Gastroesophageal sphincter (tissue), 4 donors: ENCODE measurements around the gene SARS1. TPM values are rescaled to one million over a fixed set of nuclear protein-coding genes. Genes with fewer than 3 reads are reported as not detected.

Source experiments
- ATAC-seq: fragments of 150-250 bp; one replicate; pipeline ENCODE4 v1.9.1; 2016; ENCODE audit warnings: mild to moderate bottlenecking, moderate library complexity
- H3K27ac ChIP-seq, 4 donors: fragments of 200-600 bp; sonication (generic) in 3 of 4; 1 replicate in 3 of 4; 2 replicates in 1 of 4; pipeline ENCODE4 v1.5.1; 2016 to 2019
- H3K27me3 ChIP-seq: fragments of 200-600 bp; sonication (generic); one replicate; pipeline ENCODE4 v1.5.1; 2019
- H3K36me3 ChIP-seq, 2 donors: fragments of 200-600 bp; sonication (generic); one replicate each; pipeline ENCODE4 v1.5.1; 2019; ENCODE audit warnings: control low read depth in 1 of 2
- H3K4me1 ChIP-seq, 3 donors: fragments of 200-600 bp; sonication (generic); 1 replicate in 2 of 3; 2 replicates in 1 of 3; pipeline ENCODE4 v1.5.1; 2016 to 2019; ENCODE audit warnings: control low read depth in 2 of 3
- H3K4me3 ChIP-seq, 2 donors: fragments of 200-600 bp; sonication (generic); one replicate each; pipeline ENCODE4 v1.5.1; 2019; ENCODE audit warnings: mild to moderate bottlenecking in 1 of 2, moderate library complexity in 1 of 2
- H3K9me3 ChIP-seq, 3 donors: fragments of 200-600 bp; sonication (generic); one replicate each; pipeline ENCODE4 v1.5.1; 2017 to 2019; ENCODE audit warnings: control low read depth in 2 of 3
- EP300 ChIP-seq: sonication (generic); formaldehyde crosslinking; IDR thresholded peaks from one replicate; pipeline ENCODE4 v1.6.1; 2017; ENCODE audit warnings: antibody characterized with exemption, mild to moderate bottlenecking
- POLR2A ChIP-seq, 2 donors: fragments of 450-650 bp; IDR thresholded peaks; one replicate each; pipeline ENCODE4 v1.6.1; 2017; ENCODE audit warnings: antibody characterized with exemption in 2 of 2, mild to moderate bottlenecking in 2 of 2, moderate library complexity in 1 of 2
- POLR2AphosphoS5 ChIP-seq: sonication (generic); formaldehyde crosslinking; IDR thresholded peaks from one replicate; pipeline ENCODE4 v1.6.1; 2017; ENCODE audit warnings: antibody characterized with exemption
- WGBS, 2 donors: methylation state at CpG; one replicate each; pipeline ENCODE4 v1.1.5; 2018; ENCODE audit warnings: low coverage in 1 of 2; 5-methylcytosine and 5-hydroxymethylcytosine counted together
- total RNA-seq, 4 donors: library from RNA; depleted of rRNA; stranded (reverse); fragments of >200 nt; gene quantifications; one replicate each; pipeline ENCODE4 v1.1.0, GENCODE V29; 2016
- TF ChIP-seq, protein P1 (sequence below), 4 experiments: fragments of 200-600 bp in 2 of 4; fragments of 450-650 bp in 2 of 4; sonication (generic) in 1 of 4; IDR thresholded peaks; one replicate each; pipeline ENCODE4 v1.5.1; 2017 to 2019; ENCODE audit warnings: antibody characterized with exemption in 4 of 4, mild to moderate bottlenecking in 2 of 4, moderate library complexity in 2 of 4

Gene SARS1
- total RNA-seq, 4 donors from 2014 or later, result 154 to 187 (median 158) TPM

GRCh38 chr1:109192433-109192832, 21.3 kb upstream of the SARS1 start:
- Histone ChIP-seq H3K4me3 (no peak overlapping the region), H3K36me3 (no peaks in the 10 kb centered on the region), H3K9me3 (no peaks in the 10 kb centered on the region), H3K27ac (no peak overlapping the region), H3K27me3 (no peaks in the 10 kb centered on the region), H3K4me1 (peaks cover 0 to 5% (median 0%) of the 10 kb centered on the region in 3 donors)
- ATAC-seq, result no peak
- WGBS, 2 donors, result 21 to 46% methylated on average over 2 to 4 of the region's 4 CpGs
- TF ChIP-seq, protein P1, sequence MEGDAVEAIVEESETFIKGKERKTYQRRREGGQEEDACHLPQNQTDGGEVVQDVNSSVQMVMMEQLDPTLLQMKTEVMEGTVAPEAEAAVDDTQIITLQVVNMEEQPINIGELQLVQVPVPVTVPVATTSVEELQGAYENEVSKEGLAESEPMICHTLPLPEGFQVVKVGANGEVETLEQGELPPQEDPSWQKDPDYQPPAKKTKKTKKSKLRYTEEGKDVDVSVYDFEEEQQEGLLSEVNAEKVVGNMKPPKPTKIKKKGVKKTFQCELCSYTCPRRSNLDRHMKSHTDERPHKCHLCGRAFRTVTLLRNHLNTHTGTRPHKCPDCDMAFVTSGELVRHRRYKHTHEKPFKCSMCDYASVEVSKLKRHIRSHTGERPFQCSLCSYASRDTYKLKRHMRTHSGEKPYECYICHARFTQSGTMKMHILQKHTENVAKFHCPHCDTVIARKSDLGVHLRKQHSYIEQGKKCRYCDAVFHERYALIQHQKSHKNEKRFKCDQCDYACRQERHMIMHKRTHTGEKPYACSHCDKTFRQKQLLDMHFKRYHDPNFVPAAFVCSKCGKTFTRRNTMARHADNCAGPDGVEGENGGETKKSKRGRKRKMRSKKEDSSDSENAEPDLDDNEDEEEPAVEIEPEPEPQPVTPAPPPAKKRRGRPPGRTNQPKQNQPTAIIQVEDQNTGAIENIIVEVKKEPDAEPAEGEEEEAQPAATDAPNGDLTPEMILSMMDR (IDR thresholded peaks at IDR 0.05), result no peak
- TF ChIP-seq EP300 (no peak), POLR2AphosphoS5 (no peak), POLR2A (IDR thresholded peaks at IDR 0.05) (no peak)

- TF ChIP-seq, protein P1 (IDR thresholded peaks at IDR 0.05), result peak in 2 of 4 experiments; percentile 46 to 67
- TF ChIP-seq EP300, result no peak
These were observed 19.8 kb upstream of the SARS1 start for GRCh38 chr1:109193653-109194590.

GRCh38 chr1:109197158-109198042, 16.3 kb upstream of the SARS1 start:
- H3K4me1 ChIP-seq, result peaks cover 0 to 10% (median 3%) of the 10 kb centered on the region in 3 donors
- TF ChIP-seq, protein P1 (IDR thresholded peaks at IDR 0.05), result no peak
- TF ChIP-seq POLR2AphosphoS5, result peak; percentile 12
- H3K9me3 ChIP-seq, result no peaks in the 10 kb centered on the region
- no peak overlapping the region for H3K4me3 ChIP-seq
- no peaks in the 10 kb centered on the region for H3K27me3 ChIP-seq
- H3K27ac ChIP-seq, result peak overlapping the region in 1 of 4 donors; percentile 49
- 47 to 48% methylated on average over 6 to 8 of the region's 10 CpGs for WGBS, 2 donors
- no peak for ATAC-seq
- H3K36me3 ChIP-seq, result no peaks in the 10 kb centered on the region

More at GRCh38 chr1:109193653-109194590, 19.8 kb upstream of the SARS1 start:
- Histone ChIP-seq H3K27me3 (no peaks in the 10 kb centered on the region), H3K36me3 (no peaks in the 10 kb centered on the region), H3K9me3 (no peaks in the 10 kb centered on the region), H3K4me1 (peaks cover 0 to 10% (median 3%) of the 10 kb centered on the region in 3 donors), H3K4me3 (no peak overlapping the region), H3K27ac (no peak overlapping the region)
- ATAC-seq, result no peak
- WGBS, 2 donors, result 57 to 58% methylated on average over 4 to 13 of the region's 14 CpGs

DNA sequence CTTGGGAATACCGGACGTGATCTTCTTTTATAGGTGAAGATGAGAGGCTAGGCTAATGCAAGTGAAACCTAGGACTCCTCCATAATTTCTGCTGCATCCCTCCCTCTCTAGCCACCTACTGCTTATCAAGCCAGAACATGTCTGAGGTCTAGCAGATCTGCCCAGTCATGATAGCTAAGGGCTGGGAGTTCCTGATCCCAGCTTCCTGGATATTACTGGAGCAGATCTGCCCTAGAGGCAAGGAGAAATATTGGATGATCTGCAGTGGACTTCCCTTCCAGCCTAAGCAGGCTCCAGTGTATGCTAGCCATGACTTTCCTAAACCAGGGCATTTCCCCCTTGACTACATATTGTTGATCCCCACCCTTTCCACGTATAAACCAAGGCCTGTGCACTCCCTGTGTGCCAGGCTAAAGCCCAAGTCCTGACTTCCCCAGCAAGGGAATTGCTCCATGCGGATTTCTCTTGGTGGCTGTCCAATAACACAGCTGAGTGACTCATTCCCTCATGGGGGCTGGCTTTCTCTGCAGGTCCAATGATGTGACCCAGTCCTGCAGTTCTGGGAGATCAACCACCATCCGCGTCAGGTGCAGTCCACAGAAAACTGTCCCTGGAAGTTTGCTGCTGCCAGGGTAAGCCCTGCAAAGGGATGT, 15.5 kb upstream of the SARS1 start:
- Histone ChIP-seq H3K36me3 (no peaks in the 10 kb centered on the region), H3K4me3 (no peak overlapping the region), H3K9me3 (no peaks in the 10 kb centered on the region), H3K27ac (peak overlapping the region in 2 of 4 donors; percentile 20 to 49), H3K4me1 (peaks cover 0 to 10% (median 3%) of the 10 kb centered on the region in 3 donors), H3K27me3 (no peaks in the 10 kb centered on the region)
- 49 to 54% methylated on average over 4 of the region's 6 CpGs for WGBS, 2 donors
- ATAC-seq, result peak; percentile 83
- TF ChIP-seq POLR2A (IDR thresholded peaks at IDR 0.05) (no peak), POLR2AphosphoS5 (peak; percentile 13)

DNA sequence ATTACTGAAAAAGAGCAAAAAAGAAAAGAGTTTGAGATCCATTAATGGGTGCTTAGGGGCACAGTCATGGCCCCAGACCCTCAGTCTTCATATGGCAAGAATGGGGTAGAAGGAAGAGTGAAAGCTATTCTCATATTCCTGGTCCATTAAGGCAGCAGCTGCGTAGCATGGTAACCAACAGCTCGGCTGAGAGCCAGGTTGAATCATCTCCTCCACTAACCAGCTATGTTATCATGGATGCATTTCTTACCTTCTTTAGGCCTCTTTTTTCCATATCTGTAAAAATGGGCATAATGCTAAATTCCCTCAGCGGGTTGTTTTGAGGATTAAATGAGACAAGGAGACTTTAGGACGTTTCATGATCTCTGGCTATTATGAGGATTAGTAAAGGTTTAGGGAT, 15.0 kb upstream of the SARS1 start:
- peaks cover 0 to 10% (median 3%) of the 10 kb centered on the region in 3 donors for H3K4me1 ChIP-seq
- H3K9me3 ChIP-seq, result no peaks in the 10 kb centered on the region
- 89% methylated on average over 4 of the region's 4 CpGs for WGBS, 2 donors
- H3K27ac ChIP-seq, result no peak overlapping the region
- H3K36me3 ChIP-seq, result no peaks in the 10 kb centered on the region
- TF ChIP-seq, protein P1 (IDR thresholded peaks at IDR 0.05), result no peak
- TF ChIP-seq EP300, result no peak
- no peak for TF ChIP-seq POLR2A (IDR thresholded peaks at IDR 0.05)
- no peak for TF ChIP-seq POLR2AphosphoS5
- H3K27me3 ChIP-seq, result no peaks in the 10 kb centered on the region
- H3K4me3 ChIP-seq, result no peak overlapping the region
- ATAC-seq, result no peak
